Fibroblast of the aortic adventitia (primary cell): ENCODE data around the gene TRIM65. TPM values are rescaled to one million over a fixed set of nuclear protein-coding genes. Genes with fewer than 3 reads are reported as not detected.

ENCODE experiments used
- DNase-seq: peaks from one replicate; pipeline ENCODE4 v3.0.0-alpha.2; 2010; ENCODE audit warnings: low read depth
- H3K4me3 ChIP-seq: 2 replicates; pipeline ENCODE4 v1.5.1; 2011; ENCODE audit warnings: low read depth, mild to moderate bottlenecking, control low read depth, low read length, moderate library complexity
- total RNA-seq: library from RNA; depleted of rRNA; stranded (reverse); fragments of >200 nt; gene quantifications from 2 replicates; pipeline ENCODE4 v1.2.3, GENCODE V29; 2012; ENCODE audit warnings: low replicate concordance
- TF ChIP-seq, protein P1 (sequence below): IDR thresholded peaks from 2 replicates; pipeline ENCODE4 v1.5.1; 2011; ENCODE audit warnings: mild to moderate bottlenecking, low read length, control low read depth, inconsistent platforms; ENCODE audit not compliant: insufficient read depth

TRIM65 gene
- total RNA-seq, 1 donor: 11.4 TPM

DNA sequence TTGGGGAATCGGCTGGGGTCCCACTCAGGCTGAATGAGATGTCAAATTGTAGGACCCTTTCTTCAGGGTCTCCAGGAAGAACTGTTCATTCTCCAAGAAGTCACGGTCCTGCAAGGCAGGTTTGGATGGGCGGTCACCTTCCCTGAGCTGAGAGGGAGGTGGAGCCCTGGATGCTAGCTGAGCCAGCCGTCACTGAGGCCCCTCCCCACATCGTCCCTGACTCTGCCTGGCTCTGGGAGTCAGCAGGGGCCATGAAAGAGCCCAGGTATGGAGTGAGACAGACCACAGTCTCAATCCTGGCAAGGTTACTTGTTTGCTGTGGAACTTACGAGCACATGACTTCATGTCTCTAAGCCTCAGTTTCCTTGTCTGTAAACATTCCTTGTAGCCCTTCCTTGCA is 13.9 kb upstream of the TRIM65 start:
- no peak for DNase-seq
- TF ChIP-seq, protein P1, sequence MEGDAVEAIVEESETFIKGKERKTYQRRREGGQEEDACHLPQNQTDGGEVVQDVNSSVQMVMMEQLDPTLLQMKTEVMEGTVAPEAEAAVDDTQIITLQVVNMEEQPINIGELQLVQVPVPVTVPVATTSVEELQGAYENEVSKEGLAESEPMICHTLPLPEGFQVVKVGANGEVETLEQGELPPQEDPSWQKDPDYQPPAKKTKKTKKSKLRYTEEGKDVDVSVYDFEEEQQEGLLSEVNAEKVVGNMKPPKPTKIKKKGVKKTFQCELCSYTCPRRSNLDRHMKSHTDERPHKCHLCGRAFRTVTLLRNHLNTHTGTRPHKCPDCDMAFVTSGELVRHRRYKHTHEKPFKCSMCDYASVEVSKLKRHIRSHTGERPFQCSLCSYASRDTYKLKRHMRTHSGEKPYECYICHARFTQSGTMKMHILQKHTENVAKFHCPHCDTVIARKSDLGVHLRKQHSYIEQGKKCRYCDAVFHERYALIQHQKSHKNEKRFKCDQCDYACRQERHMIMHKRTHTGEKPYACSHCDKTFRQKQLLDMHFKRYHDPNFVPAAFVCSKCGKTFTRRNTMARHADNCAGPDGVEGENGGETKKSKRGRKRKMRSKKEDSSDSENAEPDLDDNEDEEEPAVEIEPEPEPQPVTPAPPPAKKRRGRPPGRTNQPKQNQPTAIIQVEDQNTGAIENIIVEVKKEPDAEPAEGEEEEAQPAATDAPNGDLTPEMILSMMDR: no peak
- H3K4me3 ChIP-seq: no peak overlapping the region

DNA sequence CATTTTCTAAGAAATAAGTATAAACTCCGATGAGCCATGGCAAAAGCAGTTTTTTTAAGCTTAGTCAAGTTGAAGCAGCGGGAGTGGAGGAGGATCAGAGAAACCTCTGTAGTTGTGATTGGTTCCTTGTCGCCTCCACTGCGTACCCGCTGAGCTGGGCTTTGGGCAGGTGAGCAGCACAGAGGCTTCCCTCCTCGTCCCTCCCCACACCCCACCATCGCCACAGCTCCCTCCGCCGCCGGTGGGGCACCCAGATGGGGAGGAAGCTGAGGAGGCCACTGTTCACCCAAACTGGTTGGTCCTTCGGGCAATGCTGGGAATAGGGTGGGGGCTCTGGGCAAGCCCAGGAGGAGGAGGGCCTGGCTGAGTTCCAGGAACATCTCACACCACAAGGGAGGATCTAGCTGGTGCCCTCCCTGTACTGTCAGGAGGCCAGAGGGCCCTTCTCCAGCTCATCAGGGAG is 13.1 kb upstream of the TRIM65 start:
- H3K4me3 ChIP-seq: no peak overlapping the region
- TF ChIP-seq, protein P1: no peak
- DNase-seq: no peak

DNA sequence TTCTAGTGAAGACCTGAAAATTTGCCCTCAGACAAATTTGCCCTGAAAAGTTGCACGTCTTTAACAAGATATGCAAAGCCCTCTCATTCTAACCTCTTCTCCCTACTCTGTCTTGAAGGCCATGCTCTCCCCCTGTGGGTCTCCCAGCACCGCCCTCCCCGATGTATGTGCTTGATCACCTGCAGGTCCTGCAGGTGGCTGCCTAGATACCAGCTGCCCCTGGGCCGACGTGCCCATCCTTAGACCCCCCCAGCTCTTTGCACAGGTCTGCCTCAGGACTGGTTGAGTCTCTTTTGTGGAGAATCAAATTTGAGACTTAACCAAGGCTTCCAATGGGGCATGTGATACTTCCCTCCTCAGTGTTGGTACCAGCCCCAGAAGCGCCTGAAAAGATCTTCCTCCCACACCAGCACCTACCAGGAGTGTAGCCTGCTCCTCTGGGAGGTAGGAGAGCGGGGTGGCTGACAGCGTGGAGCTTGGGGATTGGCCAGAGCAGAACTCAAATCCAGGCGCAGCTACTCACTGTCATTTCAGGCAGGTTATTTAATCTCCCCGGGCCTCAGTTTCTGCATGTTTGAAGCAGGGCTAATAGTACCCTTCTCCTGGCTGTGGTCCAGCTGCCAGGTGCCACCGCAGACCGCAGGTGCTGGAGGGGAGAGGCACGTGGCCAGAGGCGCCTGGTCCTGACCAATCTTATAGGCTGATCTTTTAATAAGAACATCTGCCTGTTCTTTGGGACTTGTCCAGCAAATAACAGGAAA is 12.5 kb upstream of the TRIM65 start:
- no peak for DNase-seq
- TF ChIP-seq, protein P1: no peak
- no peak overlapping the region for H3K4me3 ChIP-seq

DNA sequence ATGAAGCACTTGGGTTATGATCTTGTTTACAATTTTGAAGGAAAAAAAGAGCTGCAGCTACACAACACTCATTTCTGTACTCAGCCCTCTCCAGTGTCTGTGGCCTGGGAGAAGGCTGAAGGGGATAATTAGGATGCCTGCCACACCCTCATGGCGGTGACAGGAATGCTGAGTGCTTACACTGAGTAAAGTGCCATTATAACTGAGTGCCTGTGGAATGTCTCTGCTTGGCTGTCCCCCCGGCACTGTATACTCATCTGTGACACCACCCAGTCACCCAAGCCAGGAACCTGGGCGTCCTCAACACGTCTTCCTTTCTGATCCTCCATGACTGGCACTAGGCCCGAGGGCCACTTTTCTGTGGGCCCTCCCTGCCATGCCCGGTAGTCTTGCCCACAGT is 11.4 kb upstream of the TRIM65 start:
- H3K4me3 ChIP-seq: no peak overlapping the region
- TF ChIP-seq, protein P1: no peak
- DNase-seq: no peak

DNA sequence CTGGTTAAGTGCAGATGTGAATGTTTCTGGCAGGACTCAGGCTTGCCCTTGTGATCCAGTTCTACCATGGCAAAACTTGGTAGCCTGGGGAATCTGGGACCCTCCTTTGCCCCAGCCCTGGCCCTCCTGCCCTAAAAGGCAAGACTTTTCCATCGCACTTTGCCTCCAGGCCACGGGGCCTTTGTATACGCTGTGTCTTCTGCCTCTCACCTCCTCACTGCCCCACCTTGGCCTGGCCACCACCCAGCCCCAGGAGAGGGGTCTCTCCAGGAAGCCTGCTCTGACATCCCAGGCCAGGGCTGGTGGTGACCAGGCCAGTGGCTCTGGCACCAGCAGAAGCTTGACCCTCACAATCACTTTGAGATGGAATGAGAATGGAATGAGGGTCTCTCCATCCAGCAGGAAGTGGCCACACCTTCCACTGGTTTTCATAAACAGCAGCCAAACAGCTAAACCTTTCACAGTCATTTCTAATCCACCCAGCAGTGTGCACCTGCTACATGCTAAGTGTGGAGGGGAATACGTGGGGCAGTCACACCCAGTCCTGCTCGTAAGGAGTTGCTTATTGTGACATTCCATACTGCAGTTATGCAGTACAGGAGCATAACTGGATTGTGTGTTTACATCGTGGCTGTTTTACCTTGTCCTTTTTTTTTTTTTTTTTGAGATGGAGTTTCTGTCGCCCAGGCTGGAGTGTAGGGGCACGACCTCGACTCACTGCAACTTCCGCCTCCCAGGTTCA is 9.6 kb upstream of the TRIM65 start:
- DNase-seq: no peak
- TF ChIP-seq, protein P1: no peak
- H3K4me3 ChIP-seq: no peak overlapping the region

DNA sequence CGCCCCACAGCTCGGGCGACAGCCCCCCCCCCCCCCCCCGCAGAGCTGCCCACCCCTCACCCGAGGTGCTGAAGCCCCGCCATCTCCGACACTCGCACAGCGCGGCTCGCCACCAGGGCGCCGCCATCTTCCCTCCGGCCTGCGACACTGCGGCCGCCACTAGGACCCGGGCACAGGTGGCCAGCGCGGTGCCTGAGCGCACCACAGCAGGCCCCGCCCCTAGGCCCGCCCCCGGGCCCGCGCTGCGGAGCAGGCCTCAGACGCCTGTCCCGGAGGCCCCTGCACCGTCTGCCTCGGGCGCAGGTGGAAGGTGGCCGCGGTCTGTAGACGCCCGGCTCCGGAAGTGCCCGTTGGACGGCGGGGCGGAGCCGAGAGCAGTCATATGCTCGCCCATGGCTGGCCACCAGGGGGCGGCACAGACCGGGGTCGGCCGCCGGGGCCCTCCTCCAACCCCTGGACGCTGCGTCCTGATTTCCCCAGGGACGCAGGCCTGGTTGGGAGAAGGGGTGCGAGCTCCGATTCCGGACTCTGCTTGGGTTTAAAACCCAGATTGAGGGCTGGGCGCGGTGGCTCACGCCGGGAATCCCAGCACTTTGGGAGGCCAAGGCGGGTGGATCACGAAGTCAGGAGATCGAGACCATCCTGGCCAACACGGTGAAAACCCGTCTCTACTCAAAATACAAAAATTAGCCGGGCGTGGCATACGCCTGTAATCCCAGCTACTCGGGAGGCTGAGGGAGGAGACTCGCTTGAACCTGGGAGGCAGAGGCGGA is 8.2 kb upstream of the TRIM65 start, which contains the start of gene MRPL38:
Gene MRPL38, minus strand, starts transcription at position 136 of the 773 bp plus-strand sequence. Its CDS starts 9 bp downstream, at position 127.
- TF ChIP-seq, protein P1: peak; percentile 86
- DNase-seq: peak; percentile 88
- peak within 1 kb of the TSS; percentile 81 for H3K4me3 ChIP-seq
